ENCODE measurements around the gene ATG4D.

The ATG4D gene

GRCh38 chr19:10517760-10518443, 25.8 kb upstream of the ATG4D start (continued):
- TF ChIP-seq ZNF148 (tag by site-specific recombination; IDR thresholded peaks at IDR 0.05; ENCODE audit: borderline replicate concordance) (no peak), ZNF24 (tag by site-specific recombination; IDR thresholded peaks at IDR 0.05) (0 out of 2 replicates have a peak, but pooled peaks have one; percentile 62), ZFP37 (tag by site-specific recombination; IDR thresholded peaks at IDR 0.05) (no peak), ZNF248 (tag by site-specific recombination; IDR thresholded peaks at IDR 0.05) (no peak), KLF10 (tag by site-specific recombination; IDR thresholded peaks at IDR 0.05) (no peak), KLF1 (tag by site-specific recombination; IDR thresholded peaks at IDR 0.05) (peak; percentile 45; the same call in 1 of the 2 replicates), ZNF23 (tag by site-specific recombination; IDR thresholded peaks at IDR 0.05; ENCODE audit: borderline replicate concordance) (no peak), ZNF701 (tag by site-specific recombination; IDR thresholded peaks at IDR 0.05) (no peak), ZNF266 (tag by site-specific recombination; IDR thresholded peaks at IDR 0.05; ENCODE audit: low read depth) (no peak), ZNF324 (tag by site-specific recombination; IDR thresholded peaks at IDR 0.05) (peak; percentile 40; the same call in 1 of the 2 replicates), SP2 (tag by site-specific recombination; IDR thresholded peaks at IDR 0.05) (peak; percentile 85), ZNF398 (tag by site-specific recombination; IDR thresholded peaks at IDR 0.05) (peak; percentile 94), MZF1 (tag by site-specific recombination; IDR thresholded peaks at IDR 0.05; ENCODE audit: borderline replicate concordance) (no peak), ZNF530 (tag by site-specific recombination; IDR thresholded peaks at IDR 0.05; ENCODE audit: low read depth) (no peak), TCF7L2 (IDR thresholded peaks at IDR 0.05; ENCODE audit: borderline replicate concordance, low read depth, low read length) (no peak), ZNF169 (tag by site-specific recombination; IDR thresholded peaks at IDR 0.05) (no peak), ZNF184 (tag by site-specific recombination; IDR thresholded peaks at IDR 0.05) (no peak), SETDB1 (IDR thresholded peaks at IDR 0.05; ENCODE audit: insufficient read length, low read length) (no peak), ZNF335 (tag by site-specific recombination; conservative IDR thresholded peaks at IDR 0.05) (peak; percentile 96), KLF8 (tag by site-specific recombination; IDR thresholded peaks at IDR 0.05) (peak; percentile 39; the same call in 1 of the 2 replicates), ZBTB21 (tag by site-specific recombination; IDR thresholded peaks at IDR 0.05) (no peak), ZNF2 (tag by site-specific recombination; IDR thresholded peaks at IDR 0.05) (0 out of 2 replicates have a peak, but pooled peaks have one; percentile 49), ZNF777 (tag by site-specific recombination; IDR thresholded peaks at IDR 0.05; ENCODE audit: borderline replicate concordance) (peak; percentile 90; the same call in 1 of the 2 replicates), ZNF629 (tag by site-specific recombination; IDR thresholded peaks at IDR 0.05) (peak; percentile 51), ZBTB17 (tag by site-specific recombination; IDR thresholded peaks at IDR 0.05) (peak; percentile 60), SCRT2 (tag by site-specific recombination; IDR thresholded peaks at IDR 0.05) (0 out of 2 replicates have a peak, but pooled peaks have one; percentile 40), ZNF621 (tag by site-specific recombination; IDR thresholded peaks at IDR 0.05) (no peak), ZNF514 (tag by site-specific recombination; IDR thresholded peaks at IDR 0.05) (no peak), SALL2 (tag by site-specific recombination; IDR thresholded peaks at IDR 0.05; ENCODE audit: borderline replicate concordance) (no peak), ZNF76 (tag by site-specific recombination; IDR thresholded peaks at IDR 0.05; ENCODE audit: borderline replicate concordance, low read depth) (no peak; the same call in 1 of the 2 replicates), ZNF433 (tag by site-specific recombination; IDR thresholded peaks at IDR 0.05; ENCODE audit: low read depth) (no peak), ZNF692 (tag by site-specific recombination; IDR thresholded peaks at IDR 0.05) (0 out of 2 replicates have a peak, but pooled peaks have one; percentile 15), WT1 (tag by site-specific recombination; IDR thresholded peaks at IDR 0.05) (0 out of 2 replicates have a peak, but pooled peaks have one; percentile 45), ZSCAN16 (tag by site-specific recombination; IDR thresholded peaks at IDR 0.05) (no peak), BCL11A (tag by site-specific recombination; IDR thresholded peaks at IDR 0.05; ENCODE audit: low read depth) (0 out of 2 replicates have a peak, but pooled peaks have one; percentile 17), ZNF175 (tag by site-specific recombination; IDR thresholded peaks at IDR 0.05) (no peak), KLF7 (tag by site-specific recombination; IDR thresholded peaks at IDR 0.05; ENCODE audit: borderline replicate concordance) (no peak)
